Measurements from ENCODE around the gene ZDHHC11.

ZDHHC11 gene

GRCh38 chr5:863244-863805 lies 12.5 kb upstream of the ZDHHC11 start:
- no peak for DNase-seq (ENCODE audit: low read depth)
- no peak overlapping the region for H3K4me3 ChIP-seq (ENCODE audit: low read length)
- no peak for TF ChIP-seq CTCF (IDR thresholded peaks at IDR 0.05; ENCODE audit: insufficient read depth, low read depth, low read length, missing control alignments)

- DNase-seq (ENCODE audit: low read depth): no peak
- no peak overlapping the region for H3K4me3 ChIP-seq (ENCODE audit: low read length)
- TF ChIP-seq CTCF (IDR thresholded peaks at IDR 0.05; ENCODE audit: insufficient read depth, low read depth, low read length, missing control alignments): no peak
Measured at GRCh38 chr5:862367-863243, 11.8 kb upstream of the ZDHHC11 start.

- TF ChIP-seq CTCF (IDR thresholded peaks at IDR 0.05; ENCODE audit: insufficient read depth, low read depth, low read length, missing control alignments): no peak
- H3K4me3 ChIP-seq (ENCODE audit: low read length): no peak overlapping the region
- peak; percentile 52 for DNase-seq (ENCODE audit: low read depth)
Measured at GRCh38 chr5:861442-862366, 10.9 kb upstream of the ZDHHC11 start.

- TF ChIP-seq CTCF (IDR thresholded peaks at IDR 0.05; ENCODE audit: insufficient read depth, low read depth, low read length, missing control alignments): no peak
- no peak for DNase-seq (ENCODE audit: low read depth)
- H3K4me3 ChIP-seq (ENCODE audit: low read length): no peak overlapping the region
Measured at GRCh38 chr5:860506-861150, 9.8 kb upstream of the ZDHHC11 start.

GRCh38 chr5:859798-860296 lies 9.1 kb upstream of the ZDHHC11 start:
- no peak for TF ChIP-seq CTCF (IDR thresholded peaks at IDR 0.05; ENCODE audit: insufficient read depth, low read depth, low read length, missing control alignments)
- no peak overlapping the region for H3K4me3 ChIP-seq (ENCODE audit: low read length)
- no peak for DNase-seq (ENCODE audit: low read depth)

GRCh38 chr5:859391-859790 lies 8.6 kb upstream of the ZDHHC11 start:
- DNase-seq (ENCODE audit: low read depth): no peak
- no peak overlapping the region for H3K4me3 ChIP-seq (ENCODE audit: low read length)
- no peak for TF ChIP-seq CTCF (IDR thresholded peaks at IDR 0.05; ENCODE audit: insufficient read depth, low read depth, low read length, missing control alignments)

Measured in epithelial cell of esophagus (primary cell).